Measurements from ENCODE around the gene MYNN. TPM values are rescaled to one million over a fixed set of nuclear protein-coding genes. Genes with fewer than 3 reads are reported as not detected.

The MYNN gene
- total RNA-seq, result 18.2 and 20.8 TPM in 2 replicates

DNA sequence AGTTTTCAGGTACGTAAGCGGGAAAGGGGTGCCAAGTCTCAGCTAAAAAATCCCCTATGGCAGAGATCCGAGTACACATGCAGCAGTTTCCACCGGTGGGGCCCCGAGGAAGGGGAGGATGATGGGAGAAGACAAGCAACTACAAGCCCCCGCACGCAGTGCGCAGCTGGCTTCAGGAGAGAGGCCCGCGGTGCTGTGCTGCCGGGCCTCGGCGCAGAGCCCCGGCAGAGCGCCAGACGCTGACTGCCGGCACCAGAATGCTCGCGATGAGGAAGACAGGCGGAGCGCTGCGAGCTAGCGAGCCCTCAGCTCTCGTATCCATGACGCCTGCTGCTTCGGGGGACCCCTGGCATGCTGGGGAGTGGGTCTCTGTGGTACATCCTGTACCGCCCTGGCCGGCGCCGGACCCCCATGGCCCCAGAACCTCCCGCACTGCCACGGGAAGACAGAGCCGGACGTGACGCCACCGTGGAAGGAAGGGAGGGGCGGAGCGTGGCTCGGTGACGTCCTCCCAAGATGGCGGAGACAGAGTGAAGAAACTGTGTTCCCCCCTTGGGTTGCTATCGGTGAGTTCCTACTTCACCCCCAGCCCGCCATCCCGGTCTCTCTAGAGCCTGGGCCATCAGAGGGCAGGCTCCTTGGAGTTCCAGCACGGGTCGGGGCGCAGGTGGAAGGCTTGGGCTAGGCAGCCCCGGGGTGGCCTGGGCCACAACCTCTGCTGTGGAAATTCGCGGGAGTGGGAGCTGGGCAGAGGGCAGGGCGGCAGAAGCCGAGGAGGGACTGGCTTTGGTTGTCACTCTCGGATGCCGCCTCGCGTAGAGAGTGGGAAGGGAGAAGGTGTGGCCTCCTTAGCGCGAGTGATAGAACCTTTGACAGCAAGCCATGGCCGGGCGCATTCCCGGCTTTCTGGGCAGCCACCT lies at the start of gene MYNN:
Gene MYNN, plus strand, starts transcription at position 500 of the 920 bp plus-strand sequence. CDS start 900 bp downstream, outside the sequence.

GRCh38 chr3:169764882-169765612 lies 8.1 kb upstream of the MYNN start, which contains the start of gene TERC:
Gene TERC (minus strand): TSS chr3:169765060.

GRCh38 chr3:169769287-169770181 lies 3.7 kb upstream of the MYNN start, which contains the start of gene ACTRT3:
Gene ACTRT3 (minus strand): TSS chr3:169769561. CDS start chr3:169769520, 41 bp downstream.

GRCh38 chr3:169812332-169813235 lies 39.4 kb downstream of the MYNN start, which contains the start of the genes LRRC34 and LRRIQ4:
Gene LRRC34 (minus strand): TSS chr3:169812904. CDS start chr3:169812548, 356 bp downstream.
Gene LRRIQ4 (plus strand): TSS chr3:169812870. CDS start chr3:169821922, 9,052 bp downstream.

Other genes starting within 250 kb of the MYNN start
- 127 and 137 TPM in 2 replicates for gene MECOM, start 109.7 kb upstream of the MYNN start, total RNA-seq
- gene TERC, start 8.3 kb upstream of the MYNN start, total RNA-seq, result 312 and 747 TPM in 2 replicates
- 5.5 and 6.2 TPM in 2 replicates for gene ACTRT3, start 3.8 kb upstream of the MYNN start, total RNA-seq
- gene LRRIQ4, start 39.5 kb downstream of the MYNN start, total RNA-seq, result not detected in 2 replicates
- 0.97 and 5.0 TPM in 2 replicates for gene LRRC34, start 39.5 kb downstream of the MYNN start, total RNA-seq
- not detected in 2 replicates for gene LRRC31, start 96.5 kb downstream of the MYNN start, total RNA-seq
- gene SAMD7, start 138.2 kb downstream of the MYNN start, total RNA-seq, result not detected in 2 replicates
- 33.5 and 38.0 TPM in 2 replicates for gene SEC62, start 193.4 kb downstream of the MYNN start, total RNA-seq